PC-3 (cell line): Measurements from ENCODE around the gene PRRG4. TPM values are rescaled to one million over a fixed set of nuclear protein-coding genes. Genes with fewer than 3 reads are reported as not detected.
"Not testable (repeated sequence)": the region's sequence is repeated elsewhere in the genome, so short reads cannot be mapped to it uniquely, and the experiment has no call there.

Experiments
- ATAC-seq: fragments of 200-7000 bp; cut with Tn5 transposase; 2 replicates; pipeline ENCODE4 v1.9.1; 2020; ENCODE audit warnings: mild to moderate bottlenecking, moderate library complexity
- BruUV-seq: library from RNA; stranded (reverse); fragments of 400-500 nt; replicated peaks from 2 replicates; lab custom pipeline; 2021; lab: Mats Ljungman, UMichigan
- CTCF ChIA-PET: fragments of 300-600 bp; sonication (Branson Sonifier 250); formaldehyde crosslinking; loops from one replicate; lab custom pipeline; 2022; ENCODE audit warnings: antibody characterized with exemption; lab: Charles Lee
- POLR2A ChIA-PET: fragments of 300-600 bp; sonication (Branson Sonifier 250); formaldehyde crosslinking; loops from one replicate; lab custom pipeline; 2022; ENCODE audit warnings: antibody characterized with exemption; ENCODE audit not compliant: unreplicated experiment; lab: Charles Lee
- DNase-seq: peaks from one replicate; pipeline ENCODE4 v3.0.0-alpha.2; 2015
- H2AFZ ChIP-seq: fragments of 300-600 bp; sonication (generic); 2 replicates; pipeline ENCODE4 v1.6.0; 2016; ENCODE audit warnings: antibody characterized with exemption, low read length
- H3F3A ChIP-seq: fragments of 300-600 bp; sonication (generic); one replicate; pipeline ENCODE4 v1.6.0; 2017; ENCODE audit warnings: antibody characterized with exemption, low read length, control low read depth, mild to moderate bottlenecking; ENCODE audit not compliant: unreplicated experiment
- H3K27ac ChIP-seq: fragments of 300-600 bp; sonication (generic); 2 replicates; pipeline ENCODE4 v1.5.1; 2016; ENCODE audit warnings: mild to moderate bottlenecking, low read length
- H3K27me3 ChIP-seq: fragments of 300-600 bp; sonication (generic); 2 replicates; pipeline ENCODE4 v1.6.1; 2016; ENCODE audit warnings: low read length, mixed read lengths
- H3K36me3 ChIP-seq: fragments of 300-600 bp; sonication (generic); 2 replicates; pipeline ENCODE4 v1.6.1; 2016; ENCODE audit warnings: low read depth, mixed run types, low read length, mixed read lengths
- H3K4me1 ChIP-seq: fragments of 300-600 bp; sonication (generic); 2 replicates; pipeline ENCODE4 v1.5.1; 2016; ENCODE audit warnings: low read length; ENCODE audit not compliant: insufficient read depth
- H3K4me2 ChIP-seq: fragments of 300-600 bp; sonication (generic); 2 replicates; pipeline ENCODE4 v1.6.0; 2016; ENCODE audit warnings: low read length
- H3K4me3 ChIP-seq: fragments of 300-600 bp; sonication (generic); 2 replicates; pipeline ENCODE4 v1.5.1; 2016; ENCODE audit warnings: mild to moderate bottlenecking, low read length, mixed read lengths
- H3K79me2 ChIP-seq: fragments of 300-600 bp; sonication (generic); 2 replicates; pipeline ENCODE4 v1.6.1; 2017; ENCODE audit warnings: low read length, mixed read lengths
- H3K9ac ChIP-seq: fragments of 300-600 bp; sonication (generic); 2 replicates; pipeline ENCODE4 v1.6.0; 2016; ENCODE audit warnings: mild to moderate bottlenecking, low read length
- H3K9me2 ChIP-seq: fragments of 300-600 bp; sonication (generic); replicated peaks from 2 replicates; pipeline ENCODE4 v1.6.1; 2016; ENCODE audit warnings: mixed run types, low read length, mixed read lengths
- H3K9me3 ChIP-seq: fragments of 300-600 bp; sonication (generic); 2 replicates; pipeline ENCODE4 v1.6.1; 2016; ENCODE audit warnings: low read length, mixed read lengths
- H4K20me1 ChIP-seq: fragments of 300-600 bp; sonication (generic); 2 replicates; pipeline ENCODE4 v1.6.1; 2016; ENCODE audit warnings: low read length, mixed read lengths
- EZH2 ChIP-seq: fragments of 300-600 bp; sonication (generic); IDR thresholded peaks from one replicate; pipeline ENCODE4 v1.6.1; 2017; ENCODE audit warnings: antibody characterized with exemption, mild to moderate bottlenecking, low read length; ENCODE audit not compliant: unreplicated experiment
- EZH2phosphoT487 ChIP-seq: fragments of 300-600 bp; sonication (generic); IDR thresholded peaks from 2 replicates; pipeline ENCODE4 v1.6.1; 2018; ENCODE audit warnings: mild to moderate bottlenecking, antibody characterized with exemption, low read length, borderline replicate concordance
- intact Hi-C: fragments of 100-400 bp; cut with micrococcal nuclease; formaldehyde crosslinking; loops from 2 replicates; pipeline ENCODE4 v1.9.0; 2023
- total RNA-seq: library from RNA; depleted of rRNA; stranded (reverse); fragments of >200 nt; gene quantifications from 2 replicates; pipeline ENCODE4 v1.2.3, GENCODE V29; 2014
- TF ChIP-seq, protein P1 (sequence below): fragments of 300-600 bp; sonication (generic); conservative IDR thresholded peaks from 2 replicates; pipeline ENCODE4 v1.5.1; 2017; ENCODE audit warnings: antibody characterized with exemption, low read depth, mild to moderate bottlenecking, low read length

Gene PRRG4
- total RNA-seq, 1 experiment from 2014 or later, result 17.9 TPM

- CTCF ChIA-PET, result no interaction called here
Measured at GRCh38 chr11:32820497-32820896, 9.2 kb upstream of the PRRG4 start.

DNA sequence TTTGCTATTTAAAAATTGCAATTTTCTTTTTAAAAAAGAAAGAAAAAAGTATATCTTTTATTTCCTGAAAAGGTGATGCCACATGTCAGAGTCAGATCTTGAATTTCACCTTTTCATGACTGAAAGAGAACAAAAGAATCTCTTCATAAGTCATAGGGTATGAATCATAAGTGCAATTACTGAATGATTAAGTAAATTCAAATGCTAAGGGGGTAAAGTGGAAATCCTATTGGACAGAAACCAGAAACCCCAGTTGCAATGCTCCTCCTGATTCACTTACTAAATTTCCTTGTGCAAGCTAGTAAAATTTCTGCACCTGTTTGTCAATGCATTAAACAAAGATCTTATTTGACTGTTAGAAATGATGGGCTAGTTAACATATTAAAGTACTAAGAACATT, 8.2 kb upstream of the PRRG4 start:
- no peaks in the 10 kb centered on the region for H3K9me3 ChIP-seq
- peak overlapping the region; percentile 95 for H3K27ac ChIP-seq
- no peak for TF ChIP-seq EZH2
- TF ChIP-seq, protein P1, sequence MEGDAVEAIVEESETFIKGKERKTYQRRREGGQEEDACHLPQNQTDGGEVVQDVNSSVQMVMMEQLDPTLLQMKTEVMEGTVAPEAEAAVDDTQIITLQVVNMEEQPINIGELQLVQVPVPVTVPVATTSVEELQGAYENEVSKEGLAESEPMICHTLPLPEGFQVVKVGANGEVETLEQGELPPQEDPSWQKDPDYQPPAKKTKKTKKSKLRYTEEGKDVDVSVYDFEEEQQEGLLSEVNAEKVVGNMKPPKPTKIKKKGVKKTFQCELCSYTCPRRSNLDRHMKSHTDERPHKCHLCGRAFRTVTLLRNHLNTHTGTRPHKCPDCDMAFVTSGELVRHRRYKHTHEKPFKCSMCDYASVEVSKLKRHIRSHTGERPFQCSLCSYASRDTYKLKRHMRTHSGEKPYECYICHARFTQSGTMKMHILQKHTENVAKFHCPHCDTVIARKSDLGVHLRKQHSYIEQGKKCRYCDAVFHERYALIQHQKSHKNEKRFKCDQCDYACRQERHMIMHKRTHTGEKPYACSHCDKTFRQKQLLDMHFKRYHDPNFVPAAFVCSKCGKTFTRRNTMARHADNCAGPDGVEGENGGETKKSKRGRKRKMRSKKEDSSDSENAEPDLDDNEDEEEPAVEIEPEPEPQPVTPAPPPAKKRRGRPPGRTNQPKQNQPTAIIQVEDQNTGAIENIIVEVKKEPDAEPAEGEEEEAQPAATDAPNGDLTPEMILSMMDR, result no peak
- TF ChIP-seq EZH2phosphoT487, result no peak
- H2AFZ ChIP-seq, result 0 out of 2 replicates have a peak overlapping the region, but pooled peaks have one; percentile 10
- ATAC-seq (peak; percentile 65), DNase-seq (peak; percentile 91)
- no peaks in the 10 kb centered on the region for H3K9me2 ChIP-seq
- no peaks in the 10 kb centered on the region for H4K20me1 ChIP-seq
- peak overlapping the region; percentile 74 for H3K9ac ChIP-seq
- peaks cover 63% of the 10 kb centered on the region for H3K4me1 ChIP-seq
- no peaks in the 10 kb centered on the region for H3F3A ChIP-seq
- CTCF ChIA-PET, result no interaction called here
- peak overlapping the region; percentile 56; the same call in 1 of the 2 replicates for H3K4me3 ChIP-seq
- POLR2A ChIA-PET, result interaction anchor here (0.6 kb wide), 1 partner anchor 1575 kb away, joined by 7 read pairs; no protein-coding TSS in a partner anchor
- H3K79me2 ChIP-seq, result no peaks in the 10 kb centered on the region
- intact Hi-C loops, result loop anchor here (2.0 kb wide), 1 partner anchor 69 kb away; no protein-coding TSS in a partner anchor
- BruUV-seq, result no TSS peak
- H3K4me2 ChIP-seq, result peak overlapping the region; percentile 82
- no peaks in the 10 kb centered on the region for H3K36me3 ChIP-seq
- H3K27me3 ChIP-seq, result no peaks in the 10 kb centered on the region

More at GRCh38 chr11:32820497-32820896, 9.2 kb upstream of the PRRG4 start:
- ATAC-seq, result no peak
- Histone ChIP-seq H4K20me1 (no peaks in the 10 kb centered on the region), H3K9me3 (no peaks in the 10 kb centered on the region), H2AFZ (no peak overlapping the region), H3K27ac (peak overlapping the region; percentile 95), H3K4me1 (peaks cover 53% of the 10 kb centered on the region), H3K9ac (peak overlapping the region; percentile 74), H3K4me3 (peak overlapping the region; percentile 20; the same call in 1 of the 2 replicates), H3K9me2 (no peaks in the 10 kb centered on the region), H3F3A (no peaks in the 10 kb centered on the region), H3K4me2 (peak overlapping the region; percentile 82), H3K79me2 (no peaks in the 10 kb centered on the region), H3K36me3 (no peaks in the 10 kb centered on the region), H3K27me3 (no peaks in the 10 kb centered on the region)
- POLR2A ChIA-PET, result interaction anchor here (0.6 kb wide), 1 partner anchor 340 kb away, joined by 4 read pairs; no protein-coding TSS in a partner anchor
- DNase-seq, result peak; percentile 26
- no TSS peak for BruUV-seq
- intact Hi-C loops, result loop anchor here (2.0 kb wide), 1 partner anchor 70 kb away; no protein-coding TSS in a partner anchor
- TF ChIP-seq, protein P1, result no peak
- TF ChIP-seq EZH2 (no peak), EZH2phosphoT487 (no peak)

DNA sequence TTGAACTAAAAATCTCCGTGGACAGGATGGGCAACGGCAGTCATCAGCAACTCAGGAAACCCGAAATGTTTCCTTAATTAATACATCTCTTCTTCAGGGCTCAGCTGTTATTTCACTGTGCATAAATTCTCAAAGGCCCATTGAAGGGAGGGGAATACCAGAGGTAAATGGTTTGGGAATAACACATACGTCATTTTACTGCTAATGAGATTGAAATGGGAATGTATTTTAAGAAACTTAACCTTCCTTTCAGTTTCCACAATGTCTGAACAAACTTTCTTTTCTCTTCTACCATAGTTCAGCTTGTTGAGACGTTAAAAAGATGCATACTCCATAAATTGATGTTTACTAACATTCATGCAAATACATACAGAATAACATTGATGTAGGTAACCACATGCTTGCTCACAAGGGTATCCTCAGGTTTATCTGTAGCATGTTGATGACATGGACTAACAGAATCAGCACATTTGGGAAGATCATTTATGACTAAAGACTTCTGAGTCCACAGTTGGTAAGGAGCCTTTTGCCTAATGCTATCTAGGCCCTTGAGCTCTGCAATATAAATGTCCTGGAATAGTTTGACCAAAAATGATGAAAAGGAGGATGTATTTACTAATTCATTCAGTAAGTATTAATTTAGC, 7.7 kb upstream of the PRRG4 start:
- no peaks in the 10 kb centered on the region for H4K20me1 ChIP-seq
- H3K4me3 ChIP-seq, result peak overlapping the region; percentile 56
- ChIA-PET POLR2A (interaction anchor here (0.6 kb wide), 1 partner anchor 303 kb away, joined by 7 read pairs; no protein-coding TSS in a partner anchor), CTCF (no interaction called here)
- H3K36me3 ChIP-seq, result no peaks in the 10 kb centered on the region
- TF ChIP-seq, protein P1, result no peak
- TF ChIP-seq EZH2phosphoT487, result no peak
- no peaks in the 10 kb centered on the region for H3K27me3 ChIP-seq
- H3K9me3 ChIP-seq, result no peaks in the 10 kb centered on the region
- H3K79me2 ChIP-seq, result no peaks in the 10 kb centered on the region
- DNase-seq (no peak), ATAC-seq (peak; percentile 8; the same call in 1 of the 2 replicates)
- peak overlapping the region; percentile 95 for H3K27ac ChIP-seq
- H3K4me2 ChIP-seq, result peak overlapping the region; percentile 82
- BruUV-seq, result TSS peak; percentile 95
- intact Hi-C loops, result loop anchor here (2.0 kb wide), 1 partner anchor 69 kb away; no protein-coding TSS in a partner anchor
- no peaks in the 10 kb centered on the region for H3F3A ChIP-seq
- H3K9ac ChIP-seq, result peak overlapping the region; percentile 51
- peaks cover 61% of the 10 kb centered on the region for H3K4me1 ChIP-seq
- peak overlapping the region; percentile 10 for H2AFZ ChIP-seq
- H3K9me2 ChIP-seq, result no peaks in the 10 kb centered on the region

DNA sequence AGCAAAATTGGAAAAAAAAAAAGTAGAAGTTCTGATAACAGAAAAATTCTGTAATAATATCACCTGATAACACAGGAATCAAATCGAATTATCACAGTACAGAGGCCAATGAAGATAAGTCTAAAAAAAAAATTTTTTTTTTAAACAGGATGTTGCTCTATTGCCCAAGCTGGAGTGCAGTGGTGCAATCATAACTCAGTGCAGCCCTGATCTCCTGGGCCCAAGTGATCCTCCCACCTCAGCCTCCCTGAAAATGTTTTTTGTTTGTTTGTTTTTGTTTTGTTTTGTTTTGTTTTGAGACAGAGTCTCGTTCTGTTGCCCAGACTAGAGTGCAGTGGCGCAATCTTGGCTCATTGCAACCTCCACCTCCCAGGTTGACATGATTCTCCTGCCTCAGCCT, 6.1 kb upstream of the PRRG4 start:
- H3K9me2 ChIP-seq, H3K27ac ChIP-seq, intact Hi-C loops, POLR2A ChIA-PET, ATAC-seq, BruUV-seq, H3K79me2 ChIP-seq, H3K27me3 ChIP-seq, H2AFZ ChIP-seq, H4K20me1 ChIP-seq, H3F3A ChIP-seq, H3K9me3 ChIP-seq, H3K4me3 ChIP-seq, H3K9ac ChIP-seq, H3K4me2 ChIP-seq, CTCF ChIA-PET, DNase-seq, H3K36me3 ChIP-seq: not testable (repeated sequence)
- peaks cover 48% of the 10 kb centered on the region for H3K4me1 ChIP-seq
